ENCODE measurements around the gene TMEM179. TPM values are rescaled to one million over a fixed set of nuclear protein-coding genes. Genes with fewer than 3 reads are reported as not detected.

The TMEM179 gene
- total and polyA plus RNA-seq, 8 donors: 1.1 to 35.3 (median 3.3) TPM

DNA sequence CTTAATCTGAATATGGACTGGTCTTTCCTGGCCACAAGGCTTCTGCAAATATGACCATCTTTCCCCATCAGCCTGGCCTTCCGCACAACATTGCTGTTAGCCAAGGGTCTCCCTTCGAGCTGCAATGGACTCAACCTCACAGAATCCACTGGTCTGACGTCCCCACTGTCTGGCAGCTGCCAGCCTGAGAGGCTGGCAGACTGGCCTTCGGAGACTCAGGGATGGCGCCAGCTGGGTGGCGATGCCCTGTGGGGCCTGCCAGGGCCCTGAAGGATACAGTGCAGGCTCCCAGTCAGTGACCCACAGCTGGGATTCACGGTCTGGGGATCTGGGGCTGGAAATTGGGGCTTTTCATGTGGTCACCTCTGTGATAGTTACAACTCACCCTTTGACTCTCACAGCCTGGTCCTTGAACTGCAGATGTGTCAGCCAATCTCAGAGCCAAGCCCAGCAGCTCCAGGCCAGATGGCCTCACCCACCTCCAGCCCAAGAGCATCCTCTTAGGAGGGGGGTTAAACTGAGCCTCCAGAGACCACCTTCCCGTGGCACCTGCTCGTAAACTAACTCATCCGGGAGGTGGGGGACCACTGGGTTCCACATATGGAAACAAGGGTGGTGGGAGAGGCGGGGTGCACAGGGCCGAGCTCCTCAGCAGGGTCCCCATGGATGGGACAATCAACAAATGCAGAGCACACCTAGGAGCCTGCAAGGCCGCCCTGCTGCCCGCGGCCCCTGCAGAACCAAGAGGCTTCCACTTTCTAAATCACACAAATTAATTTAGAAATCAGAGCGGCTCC, 46.1 kb downstream of the TMEM179 start:
- Histone ChIP-seq H3K36me3 (no peaks in the 10 kb centered on the region), H3K4me3 (no peak overlapping the region), H3K27me3 (no peaks in the 10 kb centered on the region), H3K27ac (no peak overlapping the region), H3K4me1 (no peaks in the 10 kb centered on the region), H3K9me3 (no peaks in the 10 kb centered on the region)
- FAIRE-seq (no peak), ATAC-seq (no peak), DNase-seq (peak in 2 of 6 donors; percentile 21 to 25)
- 67 to 75% methylated on average over 16 of the region's 16 CpGs for WGBS, 2 donors
- intact Hi-C loops (cut with DNase I): no loop called here
- TF ChIP-seq, protein P1, sequence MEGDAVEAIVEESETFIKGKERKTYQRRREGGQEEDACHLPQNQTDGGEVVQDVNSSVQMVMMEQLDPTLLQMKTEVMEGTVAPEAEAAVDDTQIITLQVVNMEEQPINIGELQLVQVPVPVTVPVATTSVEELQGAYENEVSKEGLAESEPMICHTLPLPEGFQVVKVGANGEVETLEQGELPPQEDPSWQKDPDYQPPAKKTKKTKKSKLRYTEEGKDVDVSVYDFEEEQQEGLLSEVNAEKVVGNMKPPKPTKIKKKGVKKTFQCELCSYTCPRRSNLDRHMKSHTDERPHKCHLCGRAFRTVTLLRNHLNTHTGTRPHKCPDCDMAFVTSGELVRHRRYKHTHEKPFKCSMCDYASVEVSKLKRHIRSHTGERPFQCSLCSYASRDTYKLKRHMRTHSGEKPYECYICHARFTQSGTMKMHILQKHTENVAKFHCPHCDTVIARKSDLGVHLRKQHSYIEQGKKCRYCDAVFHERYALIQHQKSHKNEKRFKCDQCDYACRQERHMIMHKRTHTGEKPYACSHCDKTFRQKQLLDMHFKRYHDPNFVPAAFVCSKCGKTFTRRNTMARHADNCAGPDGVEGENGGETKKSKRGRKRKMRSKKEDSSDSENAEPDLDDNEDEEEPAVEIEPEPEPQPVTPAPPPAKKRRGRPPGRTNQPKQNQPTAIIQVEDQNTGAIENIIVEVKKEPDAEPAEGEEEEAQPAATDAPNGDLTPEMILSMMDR (IDR thresholded peaks at IDR 0.05): no peak

DNA sequence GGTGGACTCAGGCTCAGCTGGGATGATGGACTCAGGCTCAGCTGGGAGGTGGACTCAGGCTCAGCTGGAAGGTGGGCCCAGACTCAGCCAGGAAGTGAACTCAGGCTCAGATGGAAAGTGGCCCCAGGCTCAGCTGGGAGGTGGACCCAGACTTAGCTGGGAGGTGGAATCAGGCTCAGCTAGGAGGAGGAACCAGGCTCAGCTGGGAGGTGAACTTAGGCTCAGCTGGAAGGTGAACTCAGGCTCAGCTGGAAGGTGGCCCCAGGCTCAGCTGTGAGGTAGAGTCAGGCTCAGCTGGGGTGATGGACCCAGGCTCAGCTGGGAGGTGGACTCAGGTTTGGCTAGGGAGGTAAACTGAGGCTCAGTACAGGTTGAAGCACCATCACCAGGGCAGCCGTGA, 46.8 kb downstream of the TMEM179 start:
- DNase-seq (peak in 2 of 6 donors; percentile 21 to 32), FAIRE-seq (no peak), ATAC-seq (no peak)
- H3K4me3 ChIP-seq: no peak overlapping the region
- intact Hi-C loops (cut with DNase I): no loop called here
- WGBS, 2 donors: 72 to 92% methylated on average over 1 of the region's 1 CpG
- H3K27ac ChIP-seq: no peak overlapping the region
- no peaks in the 10 kb centered on the region for H3K27me3 ChIP-seq
- H3K36me3 ChIP-seq: no peaks in the 10 kb centered on the region
- H3K9me3 ChIP-seq: no peaks in the 10 kb centered on the region
- H3K4me1 ChIP-seq: no peaks in the 10 kb centered on the region
- TF ChIP-seq, protein P1 (IDR thresholded peaks at IDR 0.05): no peak

DNA sequence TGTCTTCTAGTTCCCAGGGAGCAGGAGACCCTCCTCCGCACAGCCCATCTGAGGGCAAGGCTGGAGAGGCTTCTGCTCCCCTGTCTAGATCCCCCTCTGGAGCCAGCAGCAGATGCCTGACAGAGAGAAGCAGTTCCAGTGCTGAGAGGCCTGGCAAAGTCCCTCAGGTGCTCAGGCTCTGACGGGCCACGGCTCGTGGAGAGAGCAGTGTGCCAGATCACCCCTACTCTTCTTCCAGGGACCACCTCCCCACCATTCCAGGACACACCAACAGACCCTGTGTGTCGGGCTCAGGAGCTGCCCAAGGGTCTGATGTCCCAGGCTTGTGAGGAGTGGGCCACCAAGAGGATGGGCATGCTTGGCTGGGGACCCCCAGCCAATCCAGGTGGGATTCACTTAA, 47.5 kb downstream of the TMEM179 start:
- Histone ChIP-seq H3K4me3 (no peak overlapping the region), H3K9me3 (no peaks in the 10 kb centered on the region), H3K27ac (no peak overlapping the region), H3K36me3 (no peaks in the 10 kb centered on the region), H3K27me3 (no peaks in the 10 kb centered on the region), H3K4me1 (no peaks in the 10 kb centered on the region)
- intact Hi-C loops (cut with DNase I): no loop called here
- no peak for ATAC-seq
- TF ChIP-seq, protein P1 (IDR thresholded peaks at IDR 0.05): no peak
- 63 to 68% methylated on average over 5 of the region's 5 CpGs for WGBS, 2 donors
- DNase-seq: peak in 2 of 6 donors; percentile 20 to 34
- no peak for FAIRE-seq

DNA sequence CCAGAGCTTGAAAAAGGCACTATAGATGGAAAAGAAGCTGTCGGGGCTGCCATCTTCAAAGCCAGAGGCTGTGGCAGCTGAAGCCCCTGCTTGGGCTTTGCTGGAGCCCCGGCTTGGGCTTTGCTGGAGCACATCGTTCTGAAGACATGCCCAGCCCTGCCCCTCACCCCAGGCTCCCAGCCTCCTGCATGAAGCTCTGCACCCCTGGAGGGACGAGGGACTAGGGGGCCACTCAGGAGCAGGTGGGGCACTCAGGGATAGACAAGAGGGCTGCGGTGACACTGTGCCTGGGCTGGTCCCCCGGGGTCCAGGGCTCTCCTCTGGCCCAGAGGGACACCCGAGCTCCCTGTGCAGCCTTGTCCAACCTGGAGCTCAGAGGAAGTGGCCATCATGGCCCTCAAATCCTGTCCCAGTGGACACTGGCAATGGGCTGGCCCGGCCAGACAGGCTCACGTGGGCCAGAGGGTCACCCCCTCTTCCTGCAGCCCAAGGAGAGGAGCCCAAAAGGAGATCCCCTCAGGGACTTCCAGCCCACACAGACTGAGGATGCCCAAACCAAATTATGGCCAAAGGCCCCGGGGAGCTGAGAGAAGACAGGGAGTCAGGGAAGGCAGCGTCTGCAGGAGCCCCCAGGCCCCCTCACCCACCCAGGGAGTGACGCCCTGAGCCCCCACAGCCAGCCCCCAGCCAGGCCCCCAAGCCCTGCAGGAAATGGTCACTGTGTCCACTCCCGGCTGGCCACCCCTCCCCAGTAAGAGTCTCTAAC, 48.1 kb downstream of the TMEM179 start:
- WGBS, 2 donors: 45 to 63% methylated on average over 13 of the region's 13 CpGs
- no peak for ATAC-seq
- no peaks in the 10 kb centered on the region for H3K27me3 ChIP-seq
- H3K9me3 ChIP-seq: no peaks in the 10 kb centered on the region
- no peak overlapping the region for H3K27ac ChIP-seq
- H3K4me3 ChIP-seq: no peak overlapping the region
- intact Hi-C loops (cut with DNase I): no loop called here
- FAIRE-seq: no peak
- no peaks in the 10 kb centered on the region for H3K4me1 ChIP-seq
- peak in 2 of 6 donors; percentile 45 to 55 for DNase-seq
- H3K36me3 ChIP-seq: no peaks in the 10 kb centered on the region
- TF ChIP-seq, protein P1 (IDR thresholded peaks at IDR 0.05): no peak

Data from pancreas (tissue), 10 donors.